ENCODE data around the gene DHCR7.

DNA sequence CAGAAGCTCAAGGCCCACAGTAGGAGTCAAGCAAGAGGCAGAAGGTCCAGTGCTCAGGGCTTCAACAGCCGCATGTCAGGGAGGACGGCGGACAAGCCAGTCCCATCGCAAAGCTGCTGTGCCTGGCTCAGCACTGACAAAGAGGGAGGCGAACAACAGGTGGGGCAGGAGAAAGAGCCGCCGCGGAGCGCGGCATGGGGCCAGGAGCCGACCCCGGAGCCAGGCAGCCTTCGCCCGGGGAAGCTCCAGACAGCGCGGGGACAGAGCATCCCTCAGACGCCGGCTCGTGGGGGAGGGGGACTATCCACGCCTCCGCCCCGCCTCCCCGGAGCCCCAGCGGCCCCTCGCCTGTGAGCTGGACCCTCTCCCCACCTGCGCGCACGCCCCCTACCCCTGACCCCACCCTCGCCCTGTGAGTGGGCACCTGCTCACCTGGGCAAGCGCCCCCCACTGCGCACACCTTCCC, 369 bp downstream of the DHCR7 start:
- TF ChIP-seq EZH2phosphoT487 (IDR thresholded peaks at IDR 0.05; ENCODE audit: insufficient read depth, low read depth) (no peak), EZH2 (IDR thresholded peaks at IDR 0.05; ENCODE audit: insufficient read depth, poor library complexity, severe bottlenecking) (no peak)

Measured in GM23248 (cell line).